ENCODE data around the gene SBNO2. TPM values are rescaled to one million over a fixed set of nuclear protein-coding genes. Genes with fewer than 3 reads are reported as not detected.
A peak's percentile ranks its signal among the peaks of the same experiment; 100 is the strongest.

Gene SBNO2
- total and polyA plus RNA-seq, 9 of the 15 experiments (the other 6 are each of a cell fraction or from before 2014, with no cell fraction given): 0.01 to 46.2 (median 6.7) TPM

DNA sequence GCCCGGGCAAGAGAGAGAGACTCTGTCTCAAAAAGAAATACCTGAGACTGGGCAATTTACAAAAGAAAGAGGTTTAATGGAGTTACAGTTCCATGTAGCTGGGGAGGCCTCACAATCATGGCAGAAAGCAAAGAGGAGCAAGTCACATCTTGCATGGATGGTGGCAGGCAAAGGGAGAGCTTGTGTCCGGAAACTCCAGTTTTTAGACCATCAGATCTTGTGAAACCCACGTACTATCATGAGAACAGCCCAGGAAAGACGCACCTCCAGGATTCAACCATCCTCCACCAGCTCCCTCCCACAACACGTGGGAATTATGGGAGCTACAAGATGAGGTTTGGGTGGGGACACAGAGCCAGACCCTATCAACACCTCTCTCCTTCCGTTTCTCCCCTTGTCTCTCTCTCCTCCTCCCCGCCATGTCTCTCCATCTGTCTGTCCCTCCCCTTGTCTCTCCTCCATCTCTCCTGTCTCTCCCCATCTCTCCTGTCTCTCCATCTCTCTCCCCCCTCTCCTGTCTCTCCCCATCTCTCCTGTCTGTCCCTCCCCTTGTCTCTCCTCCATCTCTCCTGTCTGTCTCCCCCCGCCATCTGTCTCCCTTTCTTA is 88.9 kb downstream of the SBNO2 start (continued):
- TF ChIP-seq SRSF9 (IDR thresholded peaks at IDR 0.05; ENCODE audit: borderline replicate concordance, low read depth, low read length) (no peak), ZNF253 (CRISPR knock-in tag; conservative IDR thresholded peaks at IDR 0.05) (no peak), TARDBP (IDR thresholded peaks at IDR 0.05) (no peak), BACH1 (tag; IDR thresholded peaks at IDR 0.05) (no peak), SRSF7 (optimal IDR thresholded peaks at IDR 0.05; ENCODE audit: low read depth, low read length) (no peak), POLR2B (IDR thresholded peaks at IDR 0.05; ENCODE audit: low read depth, partially characterized antibody) (peak; percentile 92), ZNF41 (CRISPR knock-in tag; conservative IDR thresholded peaks at IDR 0.05) (no peak), KDM1A (IDR thresholded peaks at IDR 0.05) (no peak), CHCHD3 (CRISPR knock-in tag; IDR thresholded peaks at IDR 0.05) (no peak), MYBL2 (IDR thresholded peaks at IDR 0.05; ENCODE audit: low read depth) (no peak), MYBL2 (CRISPR knock-in tag; IDR thresholded peaks at IDR 0.05; ENCODE audit: borderline replicate concordance) (no peak), NFYB (IDR thresholded peaks at IDR 0.05; ENCODE audit: extremely low read depth, insufficient read length) (no peak), ZNF408 (CRISPR knock-in tag; IDR thresholded peaks at IDR 0.05; ENCODE audit: low read depth) (no peak)
- TF ChIP-seq, protein P1, sequence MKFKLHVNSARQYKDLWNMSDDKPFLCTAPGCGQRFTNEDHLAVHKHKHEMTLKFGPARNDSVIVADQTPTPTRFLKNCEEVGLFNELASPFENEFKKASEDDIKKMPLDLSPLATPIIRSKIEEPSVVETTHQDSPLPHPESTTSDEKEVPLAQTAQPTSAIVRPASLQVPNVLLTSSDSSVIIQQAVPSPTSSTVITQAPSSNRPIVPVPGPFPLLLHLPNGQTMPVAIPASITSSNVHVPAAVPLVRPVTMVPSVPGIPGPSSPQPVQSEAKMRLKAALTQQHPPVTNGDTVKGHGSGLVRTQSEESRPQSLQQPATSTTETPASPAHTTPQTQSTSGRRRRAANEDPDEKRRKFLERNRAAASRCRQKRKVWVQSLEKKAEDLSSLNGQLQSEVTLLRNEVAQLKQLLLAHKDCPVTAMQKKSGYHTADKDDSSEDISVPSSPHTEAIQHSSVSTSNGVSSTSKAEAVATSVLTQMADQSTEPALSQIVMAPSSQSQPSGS (CRISPR knock-in tag; IDR thresholded peaks at IDR 0.05): no peak
- TF ChIP-seq, protein P2, sequence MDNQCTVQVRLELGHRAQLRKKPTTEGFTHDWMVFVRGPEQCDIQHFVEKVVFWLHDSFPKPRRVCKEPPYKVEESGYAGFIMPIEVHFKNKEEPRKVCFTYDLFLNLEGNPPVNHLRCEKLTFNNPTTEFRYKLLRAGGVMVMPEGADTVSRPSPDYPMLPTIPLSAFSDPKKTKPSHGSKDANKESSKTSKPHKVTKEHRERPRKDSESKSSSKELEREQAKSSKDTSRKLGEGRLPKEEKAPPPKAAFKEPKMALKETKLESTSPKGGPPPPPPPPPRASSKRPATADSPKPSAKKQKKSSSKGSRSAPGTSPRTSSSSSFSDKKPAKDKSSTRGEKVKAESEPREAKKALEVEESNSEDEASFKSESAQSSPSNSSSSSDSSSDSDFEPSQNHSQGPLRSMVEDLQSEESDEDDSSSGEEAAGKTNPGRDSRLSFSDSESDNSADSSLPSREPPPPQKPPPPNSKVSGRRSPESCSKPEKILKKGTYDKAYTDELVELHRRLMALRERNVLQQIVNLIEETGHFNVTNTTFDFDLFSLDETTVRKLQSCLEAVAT (IDR thresholded peaks at IDR 0.05): 0 out of 4 replicates have a peak, but pooled peaks have one; percentile 12 to 40
- TF ChIP-seq, protein P3, sequence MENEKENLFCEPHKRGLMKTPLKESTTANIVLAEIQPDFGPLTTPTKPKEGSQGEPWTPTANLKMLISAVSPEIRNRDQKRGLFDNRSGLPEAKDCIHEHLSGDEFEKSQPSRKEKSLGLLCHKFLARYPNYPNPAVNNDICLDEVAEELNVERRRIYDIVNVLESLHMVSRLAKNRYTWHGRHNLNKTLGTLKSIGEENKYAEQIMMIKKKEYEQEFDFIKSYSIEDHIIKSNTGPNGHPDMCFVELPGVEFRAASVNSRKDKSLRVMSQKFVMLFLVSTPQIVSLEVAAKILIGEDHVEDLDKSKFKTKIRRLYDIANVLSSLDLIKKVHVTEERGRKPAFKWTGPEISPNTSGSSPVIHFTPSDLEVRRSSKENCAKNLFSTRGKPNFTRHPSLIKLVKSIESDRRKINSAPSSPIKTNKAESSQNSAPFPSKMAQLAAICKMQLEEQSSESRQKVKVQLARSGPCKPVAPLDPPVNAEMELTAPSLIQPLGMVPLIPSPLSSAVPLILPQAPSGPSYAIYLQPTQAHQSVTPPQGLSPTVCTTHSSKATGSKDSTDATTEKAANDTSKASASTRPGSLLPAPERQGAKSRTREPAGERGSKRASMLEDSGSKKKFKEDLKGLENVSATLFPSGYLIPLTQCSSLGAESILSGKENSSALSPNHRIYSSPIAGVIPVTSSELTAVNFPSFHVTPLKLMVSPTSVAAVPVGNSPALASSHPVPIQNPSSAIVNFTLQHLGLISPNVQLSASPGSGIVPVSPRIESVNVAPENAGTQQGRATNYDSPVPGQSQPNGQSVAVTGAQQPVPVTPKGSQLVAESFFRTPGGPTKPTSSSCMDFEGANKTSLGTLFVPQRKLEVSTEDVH (IDR thresholded peaks at IDR 0.05; ENCODE audit: low read depth, partially characterized antibody): peak; percentile 55
- TF ChIP-seq, protein P4, sequence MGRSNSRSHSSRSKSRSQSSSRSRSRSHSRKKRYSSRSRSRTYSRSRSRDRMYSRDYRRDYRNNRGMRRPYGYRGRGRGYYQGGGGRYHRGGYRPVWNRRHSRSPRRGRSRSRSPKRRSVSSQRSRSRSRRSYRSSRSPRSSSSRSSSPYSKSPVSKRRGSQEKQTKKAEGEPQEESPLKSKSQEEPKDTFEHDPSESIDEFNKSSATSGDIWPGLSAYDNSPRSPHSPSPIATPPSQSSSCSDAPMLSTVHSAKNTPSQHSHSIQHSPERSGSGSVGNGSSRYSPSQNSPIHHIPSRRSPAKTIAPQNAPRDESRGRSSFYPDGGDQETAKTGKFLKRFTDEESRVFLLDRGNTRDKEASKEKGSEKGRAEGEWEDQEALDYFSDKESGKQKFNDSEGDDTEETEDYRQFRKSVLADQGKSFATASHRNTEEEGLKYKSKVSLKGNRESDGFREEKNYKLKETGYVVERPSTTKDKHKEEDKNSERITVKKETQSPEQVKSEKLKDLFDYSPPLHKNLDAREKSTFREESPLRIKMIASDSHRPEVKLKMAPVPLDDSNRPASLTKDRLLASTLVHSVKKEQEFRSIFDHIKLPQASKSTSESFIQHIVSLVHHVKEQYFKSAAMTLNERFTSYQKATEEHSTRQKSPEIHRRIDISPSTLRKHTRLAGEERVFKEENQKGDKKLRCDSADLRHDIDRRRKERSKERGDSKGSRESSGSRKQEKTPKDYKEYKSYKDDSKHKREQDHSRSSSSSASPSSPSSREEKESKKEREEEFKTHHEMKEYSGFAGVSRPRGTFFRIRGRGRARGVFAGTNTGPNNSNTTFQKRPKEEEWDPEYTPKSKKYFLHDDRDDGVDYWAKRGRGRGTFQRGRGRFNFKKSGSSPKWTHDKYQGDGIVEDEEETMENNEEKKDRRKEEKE (IDR thresholded peaks at IDR 0.05; ENCODE audit: borderline replicate concordance in 1 of 2, control insufficient read depth in 1 of 2, low read depth in 2 of 2, low read length in 1 of 2): 0 out of 4 replicates have a peak, but pooled peaks of 1 of the 2 experiments have one; percentile 14
